H1 (cell line): Measurements from ENCODE around the gene LY6G6C. TPM values are rescaled to one million over a fixed set of nuclear protein-coding genes. Genes with fewer than 3 reads are reported as not detected.

ENCODE experiments used
- CTCF ChIA-PET: fragments of 300-600 bp; sonication (Branson Sonifier 250); formaldehyde crosslinking; loops from one replicate; lab custom pipeline; 2021; ENCODE audit not compliant: partially characterized antibody; lab: Charles Lee
- POLR2A ChIA-PET: fragments of 300-600 bp; sonication (Branson Sonifier 250); formaldehyde crosslinking; loops from one replicate; lab custom pipeline; 2021; ENCODE audit warnings: inconsistent platforms; ENCODE audit not compliant: partially characterized antibody; lab: Charles Lee
- DNase-seq, 2 experiments: peaks; one replicate each; pipeline versions ENCODE4 v3.0.0 to v3.0.0-alpha.2; 2010 to 2022; ENCODE audit warnings: low spot score in 2 of 2, low read depth in 1 of 2, mixed read lengths in 1 of 2
- FAIRE-seq: peaks from 2 replicates; lab custom pipeline; 2011; peaks lifted over from hg19 to GRCh38; lab: Jason Lieb, UNC
- H2AFZ ChIP-seq: 2 replicates; pipeline ENCODE4 v1.8.1; 2012; ENCODE audit warnings: low read length, inconsistent platforms
- H2AK5ac ChIP-seq: 2 replicates; pipeline ENCODE4 v1.6.1; 2013; ENCODE audit warnings: low read depth, low read length
- H2BK120ac ChIP-seq: replicated peaks from 2 replicates; pipeline ENCODE3; 2013; ENCODE audit warnings: low read depth, low read length, inconsistent platforms
- H2BK12ac ChIP-seq: 2 replicates; pipeline ENCODE4 v1.6.1; 2013; ENCODE audit warnings: low read depth, low read length
- H2BK15ac ChIP-seq: 2 replicates; pipeline ENCODE4 v1.6.1; 2013; ENCODE audit warnings: low read length
- H2BK20ac ChIP-seq: 2 replicates; pipeline ENCODE4 v1.6.1; 2013; ENCODE audit warnings: low read length
- H2BK5ac ChIP-seq: 2 replicates; pipeline ENCODE4 v1.6.1; 2013; ENCODE audit warnings: low read depth, low read length
- H3K14ac ChIP-seq: 2 replicates; pipeline ENCODE4 v1.6.1; 2013; ENCODE audit warnings: inconsistent platforms; ENCODE audit not compliant: insufficient read length
- H3K18ac ChIP-seq: 2 replicates; pipeline ENCODE4 v1.6.1; 2013; ENCODE audit warnings: low read length; ENCODE audit errors: extremely low read depth
- H3K23ac ChIP-seq: 2 replicates; pipeline ENCODE4 v1.6.1; 2013; ENCODE audit warnings: inconsistent platforms; ENCODE audit not compliant: insufficient read length
- H3K23me2 ChIP-seq: 2 replicates; pipeline ENCODE4 v1.6.1; 2013; ENCODE audit warnings: low read depth, low read length
- H3K27ac ChIP-seq: 2 replicates; pipeline ENCODE4 v1.6.1; 2011; ENCODE audit warnings: low read depth, low read length, inconsistent platforms
- H3K27me3 ChIP-seq, 4 experiments: replicated peaks in 1 of 4; 1 replicate in 1 of 4; 2 replicates in 3 of 4; pipeline versions ENCODE4 v1.6.1 to v1.8.1; 2011 to 2013; ENCODE audit warnings: low read length in 3 of 4, mild to moderate bottlenecking in 3 of 4, inconsistent platforms in 2 of 4, mixed read lengths in 2 of 4, moderate library complexity in 1 of 4; ENCODE audit not compliant: control insufficient read depth in 3 of 4, insufficient read depth in 3 of 4; ENCODE audit errors: extremely low read depth in 1 of 4
- H3K36me3 ChIP-seq, 4 experiments: 2 replicates each; pipeline versions ENCODE4 v1.6.1 to v1.8.1; 2011 to 2013; ENCODE audit warnings: mild to moderate bottlenecking in 4 of 4, low read length in 3 of 4, moderate library complexity in 2 of 4, control low read depth in 1 of 4, inconsistent platforms in 1 of 4; ENCODE audit not compliant: insufficient read depth in 4 of 4, control insufficient read depth in 2 of 4
- H3K4ac ChIP-seq: replicated peaks from 2 replicates; pipeline ENCODE3; 2013; ENCODE audit warnings: low read length, low read depth, mixed read lengths, inconsistent platforms; ENCODE audit not compliant: insufficient read length
- H3K4me1 ChIP-seq, 4 experiments: replicated peaks in 1 of 4; 1 replicate in 1 of 4; 2 replicates in 3 of 4; pipeline versions ENCODE4 v1.6.1 to v1.8.1; 2011 to 2013; ENCODE audit warnings: low read length in 3 of 4, inconsistent platforms in 2 of 4, mixed read lengths in 1 of 4; ENCODE audit not compliant: insufficient read depth in 4 of 4, control insufficient read depth in 3 of 4
- H3K4me2 ChIP-seq, 2 experiments: 2 replicates each; pipeline versions ENCODE4 v1.6.1 to v1.8.1; 2011 to 2013; ENCODE audit warnings: low read depth in 2 of 2, low read length in 2 of 2, control low read depth in 1 of 2, inconsistent platforms in 1 of 2, mild to moderate bottlenecking in 1 of 2; ENCODE audit not compliant: insufficient read depth in 1 of 2
- H3K4me3 ChIP-seq, 4 experiments: fragments of 200-600, 300-600 bp in 1 of 4; sonication (generic), shearing (Covaris generic), sonication (Bioruptor Twin) in 1 of 4; 2 replicates each; pipeline versions ENCODE4 v1.5.1 to v1.8.1; 2011 to 2016; ENCODE audit warnings: low read length in 4 of 4, low read depth in 3 of 4, control low read depth in 2 of 4, inconsistent platforms in 2 of 4, mild to moderate bottlenecking in 2 of 4, mixed read lengths in 1 of 4, moderate library complexity in 1 of 4; ENCODE audit not compliant: insufficient read depth in 2 of 4; ENCODE audit errors: extremely low read depth in 1 of 4
- H3K56ac ChIP-seq: replicated peaks from 2 replicates; pipeline ENCODE3; 2013; ENCODE audit warnings: low read depth, mild to moderate bottlenecking, mixed read lengths, low read length, inconsistent platforms; ENCODE audit not compliant: insufficient read length
- H3K79me1 ChIP-seq: 2 replicates; pipeline ENCODE4 v1.6.1; 2013; ENCODE audit warnings: low read depth, low read length, control low read depth
- H3K79me2 ChIP-seq, 2 experiments: 2 replicates each; pipeline versions ENCODE4 v1.6.1 to v1.8.1; 2012 to 2013; ENCODE audit warnings: low read length in 2 of 2, mild to moderate bottlenecking in 2 of 2, inconsistent platforms in 1 of 2; ENCODE audit not compliant: insufficient read depth in 2 of 2, control insufficient read depth in 1 of 2
- H3K9ac ChIP-seq, 4 experiments: replicated peaks in 1 of 4; 1 replicate in 1 of 4; 2 replicates in 3 of 4; pipeline versions ENCODE4 v1.6.1 to v1.8.1; 2011 to 2013; ENCODE audit warnings: low read depth in 3 of 4, low read length in 3 of 4, control low read depth in 2 of 4, mild to moderate bottlenecking in 2 of 4, moderate library complexity in 2 of 4, inconsistent platforms in 1 of 4; ENCODE audit errors: extremely low read depth in 1 of 4
- H3K9me3 ChIP-seq, 2 experiments: 2 replicates each; pipeline versions ENCODE4 v1.6.1 to v1.8.1; 2012 to 2013; ENCODE audit warnings: mild to moderate bottlenecking in 2 of 2, moderate library complexity in 2 of 2, control low read depth in 1 of 2, inconsistent platforms in 1 of 2, low read depth in 1 of 2, low read length in 1 of 2, mixed read lengths in 1 of 2; ENCODE audit not compliant: insufficient read depth in 2 of 2
- H4K20me1 ChIP-seq, 2 experiments: replicated peaks in 1 of 2; 2 replicates each; pipeline versions ENCODE3 to v1.8.1; 2011 to 2013; ENCODE audit warnings: inconsistent platforms in 2 of 2, low read length in 2 of 2, mild to moderate bottlenecking in 1 of 2; ENCODE audit not compliant: insufficient read depth in 2 of 2, control insufficient read depth in 1 of 2
- H4K5ac ChIP-seq: 2 replicates; pipeline ENCODE4 v1.6.1; 2013; ENCODE audit warnings: low read length, low read depth, mixed read lengths, inconsistent platforms; ENCODE audit not compliant: insufficient read length
- H4K8ac ChIP-seq: 2 replicates; pipeline ENCODE4 v1.8.0; 2013; ENCODE audit warnings: mild to moderate bottlenecking, moderate library complexity, low read length, inconsistent platforms; ENCODE audit not compliant: insufficient read depth; ENCODE audit errors: extremely low read depth
- H4K91ac ChIP-seq: replicated peaks from 2 replicates; pipeline ENCODE3; 2013; ENCODE audit warnings: low read length, mixed read lengths, inconsistent platforms; ENCODE audit not compliant: insufficient read length
- HDAC2 ChIP-seq, 2 experiments: fragments of 300-600 bp in 1 of 2; sonication (generic) in 1 of 2; IDR thresholded peaks; 2 replicates each; pipeline ENCODE4 v1.6.1; 2011 to 2012; ENCODE audit warnings: low read depth in 2 of 2, low read length in 2 of 2, mild to moderate bottlenecking in 2 of 2, moderate library complexity in 2 of 2, borderline replicate concordance in 1 of 2, inconsistent platforms in 1 of 2
- JUN ChIP-seq: IDR thresholded peaks from 2 replicates; pipeline ENCODE4 v1.6.1; 2011; ENCODE audit warnings: low read depth, mild to moderate bottlenecking, improper control_type of control experiment, low read length
- TCF12 ChIP-seq: IDR thresholded peaks from 2 replicates; pipeline ENCODE4 v1.6.1; 2011; ENCODE audit warnings: low read depth, mild to moderate bottlenecking, low read length
- WGBS, 2 experiments: shearing (Covaris generic) in 1 of 2; methylation state at CpG; one replicate each; pipeline versions ENCODE4 v1.1.6 to v1.1.7; 2013 to 2015; ENCODE audit warnings: low lambda C conversion rate in 2 of 2, mixed read lengths in 2 of 2, inconsistent platforms in 1 of 2, low coverage in 1 of 2, missing lambda C conversion rate in 1 of 2; ENCODE audit not compliant: insufficient replicate concordance in 2 of 2, insufficient coverage in 1 of 2, insufficient read length in 1 of 2; ENCODE audit errors: extremely low coverage in 1 of 2, missing lambda C conversion rate in 1 of 2; 5-methylcytosine and 5-hydroxymethylcytosine counted together
- polyA plus RNA-seq, 7 experiments: library from polyadenylated mRNA; depleted of rRNA in 3 of 7; stranded (reverse) in 5 of 7; unstranded in 2 of 7; fragments of >200 nt in 5 of 7; fragments of 200-250 nt in 2 of 7; gene quantifications; 1 replicate in 5 of 7; 2 replicates in 1 of 7; 4 replicates in 1 of 7; pipeline versions ENCODE4 v1.2.1 to v1.2.3, GENCODE V29; 2011 to 2013; ENCODE audit warnings: missing spikeins in 2 of 7, mixed read lengths in 2 of 7
- total RNA-seq: library from RNA; stranded (reverse); fragmentation: NEBNext Ultra II Directional; extraction: Animal tissue kit (Norgen Biotek cat#: 25700); gene quantifications from 2 replicates; pipeline ENCODE4 v1.2.1, GENCODE V29; 2021

Gene LY6G6C
- total and polyA plus RNA-seq, 2 of the 8 experiments (the other 6 are each of a cell fraction or from before 2014, with no cell fraction given): 0.23 TPM; not detected in 1

DNA sequence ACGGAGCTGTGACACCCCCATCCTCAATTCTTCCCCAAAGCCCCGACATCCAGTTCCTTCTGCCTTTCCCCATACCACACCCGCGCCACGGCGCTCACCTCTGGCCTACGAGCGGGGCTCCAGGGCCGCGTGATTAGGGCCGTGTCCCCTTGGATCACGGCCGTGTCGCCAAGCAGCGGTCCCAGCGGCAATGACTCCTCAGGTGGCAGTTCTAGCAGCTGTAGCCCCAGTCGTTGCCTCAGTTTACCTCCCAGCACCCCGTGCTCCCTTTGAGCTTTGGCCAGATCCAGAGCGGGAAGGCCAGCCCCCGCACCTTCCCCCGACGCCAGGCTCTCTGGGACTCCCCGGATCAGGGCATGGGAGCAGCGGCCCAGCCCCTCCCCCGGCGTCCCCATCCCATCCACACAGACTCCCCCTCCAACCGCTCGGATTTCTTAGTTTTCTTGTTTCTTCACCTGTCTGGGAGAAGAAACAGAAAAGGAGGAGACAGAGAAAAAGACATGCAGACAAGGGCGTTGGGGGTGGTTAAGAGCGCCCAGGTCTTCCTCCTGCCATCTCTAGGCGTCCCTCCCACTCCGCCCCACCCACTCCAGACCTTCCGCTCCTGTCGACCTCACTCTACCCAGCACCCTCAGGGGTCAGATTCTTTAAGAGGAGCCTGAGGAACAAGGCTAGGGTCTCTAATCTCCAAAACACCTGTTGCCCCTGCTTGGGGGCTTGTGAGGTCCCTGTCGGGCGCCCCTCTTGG lies 7.4 kb upstream of the LY6G6C start, which contains the start of gene DDAH2:
Gene DDAH2, minus strand, starts transcription at position 533 of the 748 bp plus-strand sequence. Its CDS starts 138 bp downstream, at position 395.
- POLR2A ChIA-PET: interaction anchor here (0.5 to 4.2 kb wide), 30 partner anchors 8 to 427 kb away, joined by 3 to 57 read pairs (median 6); partner anchors contain the start of genes ABHD16A, ATP6V1G2, BAG6 and C6orf47
- peak within 1 kb of the TSS; percentile 92; the same call in 1 of the 2 replicates for H2AFZ ChIP-seq
- H3K36me3 ChIP-seq: peaks cover 8 to 37% (median 31%) of the 10 kb centered on the region in 4 experiments

More for the DNA sequence above, 7.4 kb upstream of the LY6G6C start, which contains the start of gene DDAH2:
- Histone ChIP-seq H2BK15ac (peak within 1 kb of the TSS; percentile 61; the same call in 1 of the 2 replicates), H3K4me1 (peaks cover 3 to 13% (median 7%) of the 10 kb centered on the region in 4 experiments), H3K18ac (peak within 1 kb of the TSS; percentile 52), H4K8ac (peak within 1 kb of the TSS; percentile 86), H2BK5ac (no peak within 1 kb of the TSS; the same call in none of the 2 replicates), H3K56ac (peak within 1 kb of the TSS; percentile 87), H2BK12ac (peak within 1 kb of the TSS; percentile 92; the same call in 1 of the 2 replicates), H3K23ac (no peak within 1 kb of the TSS), H2BK120ac (no peak within 1 kb of the TSS), H3K9ac (peak within 1 kb of the TSS; percentile 62 to 75 (median 71)), H3K9me3 (no peaks in the 10 kb centered on the region), H4K5ac (peak within 1 kb of the TSS; percentile 84), H3K79me2 (peaks cover 0 to 3% of the 10 kb centered on the region in 2 experiments; a peak in 2 of 4 replicates), H3K4me3 (peak within 1 kb of the TSS; percentile 56 to 91 (median 83)), H3K27me3 (no peaks in the 10 kb centered on the region), H3K27ac (peak within 1 kb of the TSS; percentile 49; the same call in 1 of the 2 replicates), H3K23me2 (peaks cover 2% of the 10 kb centered on the region; the same call in 1 of the 2 replicates), H3K4me2 (peak within 1 kb of the TSS; percentile 31 to 90), H2AK5ac (no peak within 1 kb of the TSS), H4K91ac (peak within 1 kb of the TSS; percentile 27), H3K4ac (peak within 1 kb of the TSS; percentile 63), H4K20me1 (peaks cover 0 to 1% of the 10 kb centered on the region in 2 experiments), H3K79me1 (peaks cover 6% of the 10 kb centered on the region; the same call in 1 of the 2 replicates), H3K14ac (no peak within 1 kb of the TSS), H2BK20ac (no peak within 1 kb of the TSS)
- WGBS, 2 experiments: 61% methylated on average over 27 of the region's 36 CpGs; no CpG with 5 or more reads in 1 of the 2 experiments
- TF ChIP-seq TCF12 (peak; percentile 98), HDAC2 (IDR thresholded peaks at IDR 0.05; ENCODE audit: borderline replicate concordance in 1 of 2, low read depth in 2 of 2, low read length in 2 of 2) (0 out of 4 replicates have a peak, but pooled peaks of 1 of the 2 experiments have one; percentile 62), JUN (no peak)
- DNase-seq (no peak), FAIRE-seq (no peak)
- CTCF ChIA-PET: interaction anchor here (0.5 to 8.9 kb wide), 30 partner anchors 8 to 190 kb away, joined by 3 to 89 read pairs (median 4); partner anchors contain the start of genes ABHD16A, C6orf47, LSM2 and LY6G6D
